ENCODE data around the gene CUBN.
A peak's percentile ranks its signal among the peaks of the same experiment; 100 is the strongest.

CUBN gene

GRCh38 chr10:17101257-17101909 lies 28.2 kb downstream of the CUBN start:
- no peak for DNase-seq

GRCh38 chr10:17100586-17100985 lies 29.0 kb downstream of the CUBN start:
- DNase-seq, result no peak

- no peak for DNase-seq
Observed at GRCh38 chr10:17098012-17098411, 31.6 kb downstream of the CUBN start.

GRCh38 chr10:17094844-17095243 lies 34.8 kb downstream of the CUBN start:
- DNase-seq, result no peak

GRCh38 chr10:17092986-17093803 lies 36.4 kb downstream of the CUBN start:
- no peak for DNase-seq

GRCh38 chr10:17092216-17092944 lies 37.2 kb downstream of the CUBN start:
- no peak for DNase-seq

- peak; percentile 61 for DNase-seq
Observed at GRCh38 chr10:17088118-17088806, 41.3 kb downstream of the CUBN start.

GRCh38 chr10:17086865-17087367 lies 42.7 kb downstream of the CUBN start:
- DNase-seq, result no peak

GRCh38 chr10:17085011-17085725 lies 44.4 kb downstream of the CUBN start:
- DNase-seq, result no peak

- no peak for DNase-seq
Observed at GRCh38 chr10:17084258-17084657, 45.4 kb downstream of the CUBN start.

GRCh38 chr10:17081431-17081830 lies 48.2 kb downstream of the CUBN start:
- DNase-seq, result no peak

- no peak for DNase-seq
Observed at GRCh38 chr10:17077890-17078289, 51.7 kb downstream of the CUBN start.

- no peak for DNase-seq
Observed at GRCh38 chr10:17077346-17077781, 52.2 kb downstream of the CUBN start.

- DNase-seq, result no peak
Observed at GRCh38 chr10:17076626-17077345, 52.8 kb downstream of the CUBN start.

- peak; percentile 92 for DNase-seq
Observed at GRCh38 chr10:17075533-17076359, 53.9 kb downstream of the CUBN start.

- DNase-seq, result peak; percentile 27
Observed at GRCh38 chr10:17074541-17074847, 55.1 kb downstream of the CUBN start.

- no peak for DNase-seq
Observed at GRCh38 chr10:17073725-17074540, 55.7 kb downstream of the CUBN start.

- DNase-seq, result no peak
Observed at GRCh38 chr10:17068953-17069352, 60.7 kb downstream of the CUBN start.

GRCh38 chr10:17067376-17068264 lies 62.0 kb downstream of the CUBN start:
- DNase-seq, result no peak
